Endothelial cell of umbilical vein (primary cell): ENCODE measurements around the gene TMCO6. TPM values are rescaled to one million over a fixed set of nuclear protein-coding genes. Genes with fewer than 3 reads are reported as not detected.

Source experiments
- BruUV-seq: library from RNA; stranded (reverse); fragments of 400-500 nt; replicated peaks from 2 replicates; lab custom pipeline; 2021; lab: Mats Ljungman, UMichigan
- CTCF ChIA-PET: fragments of 300-600, 350-600 bp; sonication (Branson Sonifier 250); formaldehyde crosslinking; loops from one replicate; lab custom pipeline; 2021; ENCODE audit warnings: antibody characterized with exemption, inconsistent platforms; lab: Charles Lee
- POLR2A ChIA-PET: fragments of 300-600, 350-600 bp; sonication (Branson Sonifier 250); formaldehyde crosslinking; loops from one replicate; lab custom pipeline; 2021; ENCODE audit warnings: antibody characterized with exemption, inconsistent platforms; lab: Charles Lee
- DNase-seq: peaks from one replicate; pipeline ENCODE4 v3.0.0-alpha.2; 2011; ENCODE audit warnings: low read depth, low spot score
- FAIRE-seq: peaks from 2 replicates; lab custom pipeline; 2011; peaks lifted over from hg19 to GRCh38; lab: Jason Lieb, UNC
- H2AFZ ChIP-seq: 2 replicates; pipeline ENCODE4 v1.6.0; 2012; ENCODE audit warnings: low read depth, low read length, control low read depth, inconsistent platforms
- H3K27ac ChIP-seq: 2 replicates; pipeline ENCODE4 v1.5.1; 2011; ENCODE audit warnings: low read depth, mild to moderate bottlenecking, control low read depth, low read length, moderate library complexity; ENCODE audit not compliant: insufficient read depth
- H3K27me3 ChIP-seq, 2 experiments: 2 replicates each; pipeline versions ENCODE4 v1.6.0 to v1.6.1; 2011; ENCODE audit warnings: low read length in 2 of 2, mixed read lengths in 1 of 2; ENCODE audit not compliant: control insufficient read depth in 2 of 2, insufficient read depth in 2 of 2
- H3K36me3 ChIP-seq, 2 experiments: 2 replicates in 1 of 2; 3 replicates in 1 of 2; pipeline ENCODE4 v1.5.1; 2011; ENCODE audit warnings: low read length in 2 of 2, mild to moderate bottlenecking in 1 of 2, moderate library complexity in 1 of 2; ENCODE audit not compliant: control insufficient read depth in 2 of 2, insufficient read depth in 2 of 2; ENCODE audit errors: extremely low read depth in 1 of 2
- H3K4me1 ChIP-seq: 3 replicates; pipeline ENCODE4 v1.5.1; 2011; ENCODE audit warnings: mild to moderate bottlenecking, low read length; ENCODE audit not compliant: control insufficient read depth, insufficient read depth; ENCODE audit errors: extremely low read depth
- H3K4me2 ChIP-seq: 2 replicates; pipeline ENCODE4 v1.6.1; 2011; ENCODE audit warnings: low read length, control low read depth, mixed read lengths; ENCODE audit not compliant: insufficient read depth
- H3K4me3 ChIP-seq, 3 experiments: fragments of 200-600 bp in 1 of 3; sonication (generic), shearing (Covaris generic) in 1 of 3; replicated peaks in 1 of 3; 2 replicates each; pipeline ENCODE4 v1.5.1; 2011 to 2016; ENCODE audit warnings: control low read depth in 3 of 3, low read length in 3 of 3, mild to moderate bottlenecking in 2 of 3, inconsistent platforms in 1 of 3, low read depth in 1 of 3, moderate library complexity in 1 of 3; ENCODE audit not compliant: insufficient read depth in 1 of 3
- H3K79me2 ChIP-seq: 2 replicates; pipeline ENCODE4 v1.6.0; 2012; ENCODE audit warnings: low read length, inconsistent platforms; ENCODE audit not compliant: control insufficient read depth, insufficient read depth
- H3K9ac ChIP-seq: replicated peaks from 2 replicates; pipeline ENCODE3; 2011; ENCODE audit warnings: low read length, control low read depth; ENCODE audit not compliant: insufficient read depth; ENCODE audit errors: extremely low read depth
- H3K9me1 ChIP-seq: replicated peaks from 3 replicates; pipeline ENCODE4 v1.6.0; 2011; ENCODE audit warnings: mild to moderate bottlenecking, low read length; ENCODE audit not compliant: control insufficient read depth, insufficient read depth; ENCODE audit errors: extremely low read depth
- H3K9me3 ChIP-seq: replicated peaks from 2 replicates; pipeline ENCODE4 v1.5.1; 2012; ENCODE audit warnings: low read length, inconsistent platforms; ENCODE audit not compliant: control insufficient read depth, insufficient read depth
- H4K20me1 ChIP-seq: replicated peaks from 2 replicates; pipeline ENCODE3; 2011; ENCODE audit warnings: mild to moderate bottlenecking, low read length; ENCODE audit not compliant: control insufficient read depth, insufficient read depth; ENCODE audit errors: extremely low read depth
- CTCF ChIP-seq, 2 donors: IDR thresholded peaks; 1 replicate in 1 of 2; 2 replicates in 1 of 2; pipeline ENCODE4 v1.5.1; 2011; ENCODE audit warnings: low read length in 2 of 2, mild to moderate bottlenecking in 2 of 2, moderate library complexity in 2 of 2, control low read depth in 1 of 2, inconsistent platforms in 1 of 2, low read depth in 1 of 2; ENCODE audit not compliant: insufficient read depth in 1 of 2; ENCODE audit errors: extremely low read depth in 1 of 2
- EZH2 ChIP-seq: IDR thresholded peaks from 2 replicates; pipeline ENCODE4 v1.6.1; 2012; ENCODE audit warnings: borderline replicate concordance, low read depth, mild to moderate bottlenecking, moderate library complexity, low read length, inconsistent platforms; ENCODE audit not compliant: severe bottlenecking
- GATA2 ChIP-seq: IDR thresholded peaks from 2 replicates; pipeline ENCODE4 v1.7.0; 2011; ENCODE audit warnings: low read depth, mild to moderate bottlenecking, moderate library complexity, mixed read lengths, low read length; ENCODE audit not compliant: insufficient read length, insufficient read depth
- MAX ChIP-seq: IDR thresholded peaks from 2 replicates; pipeline ENCODE4 v1.6.1; 2011; ENCODE audit not compliant: insufficient read depth, insufficient read length
- POLR2A ChIP-seq: IDR thresholded peaks from 2 replicates; pipeline ENCODE4 v1.6.1; 2012; ENCODE audit warnings: low read depth, mild to moderate bottlenecking, control low read depth, low read length
- POLR2AphosphoS5 ChIP-seq: IDR thresholded peaks from 2 replicates; pipeline ENCODE4 v1.6.1; 2012; ENCODE audit warnings: low read depth, mild to moderate bottlenecking, control low read depth, low read length, moderate library complexity; ENCODE audit not compliant: insufficient read depth
- dilution Hi-C: fragments of 300-500 bp; cut with MboI; formaldehyde crosslinking; loops from one replicate; pipeline ENCODE4 v1.15.0; 2019; ENCODE audit warnings: low sequenced_read_pairs; ENCODE audit not compliant: extremely low pct_ligation_motif_present
- intact Hi-C: fragments of 100-400 bp; cut with micrococcal nuclease; formaldehyde crosslinking; loops from one replicate; pipeline ENCODE4 v1.10.0; 2022
- polyA plus RNA-seq, 4 experiments: library from polyadenylated mRNA; depleted of rRNA in 3 of 4; stranded (reverse) in 3 of 4; unstranded in 1 of 4; fragments of >200 nt; gene quantifications; 2 replicates each; pipeline versions ENCODE4 v1.2.1 to v1.2.3, GENCODE V29; 2011 to 2012; ENCODE audit warnings: missing spikeins in 1 of 4
- total RNA-seq: library from RNA; stranded (reverse); gene quantifications from 2 replicates; pipeline ENCODE4 v1.2.3, GENCODE V29; 2021

Gene TMCO6
- total and polyA plus RNA-seq, 2 donors (not counting 3 experiments of a cell fraction or from before 2014, with no cell fraction given) = 22.0 to 23.7 TPM

- Histone ChIP-seq H3K27me3 (no peaks in the 10 kb centered on the region), H2AFZ (no peak overlapping the region), H3K9me3 (no peaks in the 10 kb centered on the region), H3K4me3 (no peak overlapping the region), H3K9ac (no peak overlapping the region), H3K9me1 (no peaks in the 10 kb centered on the region), H3K36me3 (no peaks in the 10 kb centered on the region), H4K20me1 (no peaks in the 10 kb centered on the region), H3K4me1 (peaks cover 23% of the 10 kb centered on the region), H3K27ac (no peak overlapping the region), H3K4me2 (no peak overlapping the region), H3K79me2 (no peaks in the 10 kb centered on the region)
- dilution Hi-C loops = no loop called here
- intact Hi-C loops = no loop called here
- BruUV-seq = no TSS peak
- POLR2A ChIA-PET = interaction anchor here (1.2 kb wide), 1 partner anchor 57 kb away, joined by 3 read pairs; the partner anchor contains the start of genes IK and NDUFA2
- TF ChIP-seq GATA2 = no peak
- no peak for TF ChIP-seq MAX
- TF ChIP-seq EZH2 = no peak
- TF ChIP-seq POLR2AphosphoS5 = no peak
- no peak for TF ChIP-seq POLR2A
- no peak for TF ChIP-seq CTCF (IDR thresholded peaks at IDR 0.05; ENCODE audit: extremely low read depth in 1 of 2, insufficient read depth in 1 of 2, low read depth in 1 of 2, low read length in 2 of 2)
- CTCF ChIA-PET = no interaction called here
- no peak for FAIRE-seq
- DNase-seq = no peak
Observed at GRCh38 chr5:140590861-140591260, 48.4 kb upstream of the TMCO6 start.
